Uterus (tissue), 4 donors: ENCODE measurements around the gene SRRM5. TPM values are rescaled to one million over a fixed set of nuclear protein-coding genes. Genes with fewer than 3 reads are reported as not detected.

ENCODE experiments used
- DNase-seq, 2 donors: peaks; one replicate each; pipeline ENCODE4 v3.0.0-alpha.2; 2019 to 2020
- H3K27ac ChIP-seq, 2 donors: fragments of 200-600 bp; sonication (generic); 1 replicate in 1 of 2; 2 replicates in 1 of 2; pipeline ENCODE4 v1.5.1; 2016 to 2018
- H3K27me3 ChIP-seq, 2 donors: fragments of 200-600 bp; sonication (generic); one replicate each; pipeline ENCODE4 v1.5.1; 2018 to 2019; ENCODE audit warnings: control low read depth in 1 of 2
- H3K36me3 ChIP-seq, 2 donors: fragments of 200-600 bp; sonication (generic); one replicate each; pipeline ENCODE4 v1.5.1; 2019; ENCODE audit warnings: control low read depth in 1 of 2
- H3K4me1 ChIP-seq, 2 donors: fragments of 200-600 bp; sonication (generic); one replicate each; pipeline ENCODE4 v1.5.1; 2018 to 2019; ENCODE audit warnings: control low read depth in 1 of 2
- H3K4me3 ChIP-seq, 2 donors: fragments of 200-600 bp; sonication (generic); 1 replicate in 1 of 2; 2 replicates in 1 of 2; pipeline ENCODE4 v1.5.1; 2018 to 2019; ENCODE audit warnings: mild to moderate bottlenecking in 1 of 2
- H3K9me3 ChIP-seq, 2 donors: fragments of 200-600 bp; sonication (generic); one replicate each; pipeline ENCODE4 v1.5.1; 2019; ENCODE audit warnings: control low read depth in 1 of 2
- POLR2A ChIP-seq, 2 donors: fragments of 450-650 bp; IDR thresholded peaks; one replicate each; pipeline ENCODE4 v1.6.1; 2016; ENCODE audit warnings: antibody characterized with exemption in 2 of 2, mild to moderate bottlenecking in 1 of 2, moderate library complexity in 1 of 2
- intact Hi-C: fragments of 100-400 bp; cut with DNase I; formaldehyde crosslinking; loops from one replicate; pipeline ENCODE4 v1.15.1; 2023; ENCODE audit warnings: low total_unique reads
- total RNA-seq, 4 donors: library from RNA; depleted of rRNA in 3 of 4; stranded (reverse); fragments of >200 nt in 3 of 4; gene quantifications; one replicate each; pipeline versions ENCODE4 v1.1.0 to v1.2.4, GENCODE V29; 2014 to 2023
- TF ChIP-seq, protein P1 (sequence below), 4 experiments: fragments of 200-600 bp in 2 of 4; fragments of 450-650 bp in 2 of 4; sonication (generic) in 2 of 4; IDR thresholded peaks; one replicate each; pipeline ENCODE4 v1.5.1; 2016 to 2019; ENCODE audit warnings: antibody characterized with exemption in 4 of 4, mild to moderate bottlenecking in 2 of 4, moderate library complexity in 1 of 4
- donor health status: DM: yes; HTN: yes; CAD: no.

The SRRM5 gene
- total RNA-seq, 4 donors from 2014 or later: 0.58 TPM; not detected in 3

GRCh38 chr19:43591904-43592772 is 19.8 kb upstream of the SRRM5 start:
- no peak for DNase-seq
- Histone ChIP-seq H3K27me3 (no peaks in the 10 kb centered on the region), H3K4me3 (no peak overlapping the region), H3K9me3 (no peaks in the 10 kb centered on the region), H3K27ac (no peak overlapping the region), H3K36me3 (no peaks in the 10 kb centered on the region), H3K4me1 (peaks cover 2 to 17% of the 10 kb centered on the region in 2 donors)
- TF ChIP-seq, protein P1, sequence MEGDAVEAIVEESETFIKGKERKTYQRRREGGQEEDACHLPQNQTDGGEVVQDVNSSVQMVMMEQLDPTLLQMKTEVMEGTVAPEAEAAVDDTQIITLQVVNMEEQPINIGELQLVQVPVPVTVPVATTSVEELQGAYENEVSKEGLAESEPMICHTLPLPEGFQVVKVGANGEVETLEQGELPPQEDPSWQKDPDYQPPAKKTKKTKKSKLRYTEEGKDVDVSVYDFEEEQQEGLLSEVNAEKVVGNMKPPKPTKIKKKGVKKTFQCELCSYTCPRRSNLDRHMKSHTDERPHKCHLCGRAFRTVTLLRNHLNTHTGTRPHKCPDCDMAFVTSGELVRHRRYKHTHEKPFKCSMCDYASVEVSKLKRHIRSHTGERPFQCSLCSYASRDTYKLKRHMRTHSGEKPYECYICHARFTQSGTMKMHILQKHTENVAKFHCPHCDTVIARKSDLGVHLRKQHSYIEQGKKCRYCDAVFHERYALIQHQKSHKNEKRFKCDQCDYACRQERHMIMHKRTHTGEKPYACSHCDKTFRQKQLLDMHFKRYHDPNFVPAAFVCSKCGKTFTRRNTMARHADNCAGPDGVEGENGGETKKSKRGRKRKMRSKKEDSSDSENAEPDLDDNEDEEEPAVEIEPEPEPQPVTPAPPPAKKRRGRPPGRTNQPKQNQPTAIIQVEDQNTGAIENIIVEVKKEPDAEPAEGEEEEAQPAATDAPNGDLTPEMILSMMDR (IDR thresholded peaks at IDR 0.05): no peak
- TF ChIP-seq POLR2A (IDR thresholded peaks at IDR 0.05): no peak
- intact Hi-C loops: no loop called here

GRCh38 chr19:43592800-43593350 is 19.0 kb upstream of the SRRM5 start:
- no peaks in the 10 kb centered on the region for H3K36me3 ChIP-seq
- H3K9me3 ChIP-seq: no peaks in the 10 kb centered on the region
- no peak overlapping the region for H3K4me3 ChIP-seq
- peaks cover 5 to 20% of the 10 kb centered on the region in 2 donors for H3K4me1 ChIP-seq
- no peak for DNase-seq
- intact Hi-C loops: no loop called here
- no peaks in the 10 kb centered on the region for H3K27me3 ChIP-seq
- TF ChIP-seq, protein P1 (IDR thresholded peaks at IDR 0.05): no peak
- TF ChIP-seq POLR2A (IDR thresholded peaks at IDR 0.05): no peak
- no peak overlapping the region for H3K27ac ChIP-seq

GRCh38 chr19:43594081-43594697 is 17.7 kb upstream of the SRRM5 start:
- TF ChIP-seq, protein P1 (IDR thresholded peaks at IDR 0.05): no peak
- no peak for TF ChIP-seq POLR2A (IDR thresholded peaks at IDR 0.05)
- H3K27ac ChIP-seq: peak overlapping the region; percentile 10 to 87
- no peaks in the 10 kb centered on the region for H3K36me3 ChIP-seq
- H3K27me3 ChIP-seq: no peaks in the 10 kb centered on the region
- peak overlapping the region; percentile 59 to 64 for H3K4me3 ChIP-seq
- intact Hi-C loops: no loop called here
- no peak for DNase-seq
- H3K4me1 ChIP-seq: peaks cover 5 to 20% of the 10 kb centered on the region in 2 donors
- no peaks in the 10 kb centered on the region for H3K9me3 ChIP-seq

GRCh38 chr19:43594710-43595604 is 16.9 kb upstream of the SRRM5 start:
- Histone ChIP-seq H3K4me1 (peaks cover 5 to 20% of the 10 kb centered on the region in 2 donors), H3K27ac (peak overlapping the region; percentile 87 to 97), H3K9me3 (no peaks in the 10 kb centered on the region), H3K36me3 (no peaks in the 10 kb centered on the region), H3K27me3 (no peaks in the 10 kb centered on the region), H3K4me3 (peak overlapping the region; percentile 59 to 64)
- no peak for DNase-seq
- TF ChIP-seq, protein P1 (IDR thresholded peaks at IDR 0.05): peak in 3 of 4 experiments; percentile 30 to 49 (median 31)
- TF ChIP-seq POLR2A (IDR thresholded peaks at IDR 0.05): no peak
- intact Hi-C loops: no loop called here
